ENCODE results near the gene ARID4B. TPM values are rescaled to one million over a fixed set of nuclear protein-coding genes. Genes with fewer than 3 reads are reported as not detected.

Gene ARID4B
- total RNA-seq, 1 experiment from 2014 or later: 56.6 TPM

- DNase-seq: no peak
- CTCF ChIA-PET: no interaction called here
- TF ChIP-seq CTCF (IDR thresholded peaks at IDR 0.05; ENCODE audit: unreplicated experiment): no peak
- intact Hi-C loops (cut with micrococcal nuclease; ENCODE audit: unreplicated experiment): no loop called here
- H3K27ac Mint-ChIP-seq (ENCODE audit: unreplicated experiment): no peak overlapping the region
- no TSS peak for BruUV-seq (replicated peaks)
- H3K4me1 Mint-ChIP-seq (ENCODE audit: low read depth, unreplicated experiment): peaks cover 10% of the 10 kb centered on the region
- no peaks in the 10 kb centered on the region for H3K9me3 Mint-ChIP-seq (ENCODE audit: low read depth, unreplicated experiment)
- no peaks in the 10 kb centered on the region for H3K27me3 Mint-ChIP-seq (ENCODE audit: unreplicated experiment)
- H3K4me3 Mint-ChIP-seq (ENCODE audit: low read depth, unreplicated experiment): no peak overlapping the region
- H3K36me3 Mint-ChIP-seq (ENCODE audit: insufficient read depth, unreplicated experiment): peaks cover 48% of the 10 kb centered on the region
These were observed 175.7 kb downstream of the ARID4B start for GRCh38 chr1:235152235-235152634.

DNA sequence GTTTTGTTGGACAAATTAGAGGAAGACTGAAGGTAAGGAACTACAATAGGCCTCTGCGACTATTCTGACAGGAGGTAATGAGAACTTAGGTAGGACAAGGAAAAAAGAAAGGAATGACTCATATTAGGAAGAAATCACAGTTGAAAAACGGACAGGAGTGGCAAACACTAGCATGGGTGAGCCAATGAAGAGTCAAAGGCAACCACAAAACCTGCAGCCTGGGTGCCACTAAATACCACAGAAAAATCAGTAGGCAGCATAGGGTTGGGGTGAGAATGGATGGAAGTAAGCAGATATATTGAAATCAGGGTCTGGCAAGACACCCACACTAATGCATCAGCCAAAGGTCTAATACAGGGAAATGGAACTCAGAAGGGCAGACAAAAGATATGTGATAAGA, 176.9 kb downstream of the ARID4B start:
- DNase-seq: no peak
- CTCF ChIA-PET: no interaction called here
- TF ChIP-seq CTCF (IDR thresholded peaks at IDR 0.05; ENCODE audit: unreplicated experiment): no peak
- BruUV-seq (replicated peaks): no TSS peak
- peaks cover 51% of the 10 kb centered on the region for H3K36me3 Mint-ChIP-seq (ENCODE audit: insufficient read depth, unreplicated experiment)
- H3K4me1 Mint-ChIP-seq (ENCODE audit: low read depth, unreplicated experiment): peaks cover 10% of the 10 kb centered on the region
- no peak overlapping the region for H3K27ac Mint-ChIP-seq (ENCODE audit: unreplicated experiment)
- H3K4me3 Mint-ChIP-seq (ENCODE audit: low read depth, unreplicated experiment): no peak overlapping the region
- no peaks in the 10 kb centered on the region for H3K27me3 Mint-ChIP-seq (ENCODE audit: unreplicated experiment)
- no peaks in the 10 kb centered on the region for H3K9me3 Mint-ChIP-seq (ENCODE audit: low read depth, unreplicated experiment)
- intact Hi-C loops (cut with micrococcal nuclease; ENCODE audit: unreplicated experiment): no loop called here

GRCh38 chr1:235149824-235150223, 178.2 kb downstream of the ARID4B start:
- no peaks in the 10 kb centered on the region for H3K9me3 Mint-ChIP-seq (ENCODE audit: low read depth, unreplicated experiment)
- CTCF ChIA-PET: no interaction called here
- intact Hi-C loops (cut with micrococcal nuclease; ENCODE audit: unreplicated experiment): no loop called here

DNA sequence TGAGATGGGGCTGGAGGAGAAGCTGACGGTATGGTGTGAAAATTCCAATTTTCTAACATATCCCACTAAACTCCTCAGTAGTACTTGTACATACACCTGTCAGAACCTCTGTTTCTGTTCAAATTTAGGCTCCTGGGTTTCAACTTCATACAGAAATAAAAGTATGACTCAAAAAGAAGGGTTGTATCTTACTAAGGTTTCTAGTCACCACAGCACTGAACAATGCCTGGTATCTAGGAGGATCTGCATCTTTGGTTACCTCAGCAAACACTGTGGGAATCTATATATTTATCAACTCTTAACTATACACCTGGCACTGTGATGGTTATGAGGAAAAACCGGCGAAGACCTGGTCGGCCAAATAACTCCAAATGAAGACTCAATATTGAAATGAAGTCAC, 180.7 kb downstream of the ARID4B start:
- peaks cover 41% of the 10 kb centered on the region for H3K36me3 Mint-ChIP-seq (ENCODE audit: insufficient read depth, unreplicated experiment)
- H3K4me3 Mint-ChIP-seq (ENCODE audit: low read depth, unreplicated experiment): no peak overlapping the region
- DNase-seq: no peak
- no peak for TF ChIP-seq CTCF (IDR thresholded peaks at IDR 0.05; ENCODE audit: unreplicated experiment)
- BruUV-seq (replicated peaks): no TSS peak
- H3K4me1 Mint-ChIP-seq (ENCODE audit: low read depth, unreplicated experiment): peaks cover 10% of the 10 kb centered on the region
- CTCF ChIA-PET: no interaction called here
- intact Hi-C loops (cut with micrococcal nuclease; ENCODE audit: unreplicated experiment): no loop called here
- H3K27me3 Mint-ChIP-seq (ENCODE audit: unreplicated experiment): no peaks in the 10 kb centered on the region
- H3K27ac Mint-ChIP-seq (ENCODE audit: unreplicated experiment): no peak overlapping the region
- no peaks in the 10 kb centered on the region for H3K9me3 Mint-ChIP-seq (ENCODE audit: low read depth, unreplicated experiment)

More at GRCh38 chr1:235149824-235150223, 178.2 kb downstream of the ARID4B start:
- Mint-ChIP-seq H3K36me3 (ENCODE audit: insufficient read depth, unreplicated experiment) (peaks cover 58% of the 10 kb centered on the region), H3K27me3 (ENCODE audit: unreplicated experiment) (no peaks in the 10 kb centered on the region), H3K4me1 (ENCODE audit: low read depth, unreplicated experiment) (peaks cover 10% of the 10 kb centered on the region), H3K4me3 (ENCODE audit: low read depth, unreplicated experiment) (no peak overlapping the region), H3K27ac (ENCODE audit: unreplicated experiment) (no peak overlapping the region)
- BruUV-seq (replicated peaks): no TSS peak
- DNase-seq: no peak
- TF ChIP-seq CTCF (IDR thresholded peaks at IDR 0.05; ENCODE audit: unreplicated experiment): no peak
